BE2C (cell line): ENCODE results near the gene CACNA1I.

Source experiments
- DNase-seq: peaks from one replicate; pipeline ENCODE4 v3.0.0-alpha.2; 2020
- H3K27me3 ChIP-seq: fragments of 250-450 bp; sonication (Bioruptor Pico); 2 replicates; pipeline ENCODE4 v1.5.1; 2020; ENCODE audit warnings: mild to moderate bottlenecking
- H3K36me3 ChIP-seq: fragments of 250-450 bp; sonication (Bioruptor Pico); 2 replicates; pipeline ENCODE4 v1.5.1; 2020; ENCODE audit warnings: mild to moderate bottlenecking
- H3K4me1 ChIP-seq: fragments of 250-450 bp; sonication (Bioruptor Pico); 2 replicates; pipeline ENCODE4 v1.5.1; 2020
- H3K4me3 ChIP-seq: 2 replicates; pipeline ENCODE4 v1.5.1; 2011; ENCODE audit warnings: low read depth, low read length
- H3K9me3 ChIP-seq: fragments of 250-450 bp; sonication (Bioruptor Pico); 2 replicates; pipeline ENCODE4 v1.5.1; 2020
- CTCF ChIP-seq: IDR thresholded peaks from 2 replicates; pipeline ENCODE4 v1.5.1; 2012; ENCODE audit warnings: mild to moderate bottlenecking, low read depth, low read length

The CACNA1I gene

GRCh38 chr22:39690881-39691605, 120.5 kb downstream of the CACNA1I start:
- no peak for TF ChIP-seq CTCF

GRCh38 chr22:39693943-39694500, 123.5 kb downstream of the CACNA1I start:
- no peaks in the 10 kb centered on the region; the same call in 1 of the 2 replicates for H3K27me3 ChIP-seq
- no peak for TF ChIP-seq CTCF

More at GRCh38 chr22:39690881-39691605, 120.5 kb downstream of the CACNA1I start:
- H3K9me3 ChIP-seq, result no peaks in the 10 kb centered on the region
- peak overlapping the region; percentile 37 for H3K4me3 ChIP-seq
- no peaks in the 10 kb centered on the region for H3K36me3 ChIP-seq
- H3K27me3 ChIP-seq, result no peaks in the 10 kb centered on the region; the same call in 1 of the 2 replicates
- H3K4me1 ChIP-seq, result peaks cover 8% of the 10 kb centered on the region
- peak; percentile 53 for DNase-seq

DNA sequence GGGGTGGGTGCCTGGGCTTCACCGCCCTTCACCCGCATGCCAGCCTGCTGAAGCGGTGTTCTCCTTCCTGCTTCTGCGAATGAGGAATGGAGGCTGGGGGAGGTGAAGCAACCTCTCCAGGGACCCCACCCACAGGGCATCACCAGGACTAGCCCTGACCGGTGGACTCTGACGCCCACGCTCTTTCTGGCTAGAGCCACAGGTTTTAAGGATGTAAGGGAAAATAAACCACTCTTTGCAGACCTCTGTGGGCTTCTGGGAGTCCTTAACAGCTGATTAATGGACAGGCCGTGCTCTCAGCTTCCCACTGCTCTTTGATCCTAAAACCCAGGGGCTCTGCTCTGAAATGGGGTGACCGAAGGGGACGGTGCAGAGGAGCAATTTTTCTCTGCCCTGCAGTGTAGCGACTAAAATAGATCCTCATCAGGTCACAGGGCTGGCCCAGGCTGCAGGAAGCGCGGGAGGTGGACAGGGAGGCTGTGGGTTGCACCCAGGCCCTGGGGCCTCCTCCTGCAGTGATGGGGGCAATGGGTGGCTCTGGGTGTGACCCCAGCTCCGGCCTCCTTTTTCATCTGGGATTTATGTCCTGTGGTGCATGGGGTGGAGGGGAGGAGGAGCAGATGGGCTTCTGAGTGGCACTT, 127.4 kb downstream of the CACNA1I start:
- no peak overlapping the region for H3K4me3 ChIP-seq
- DNase-seq, result no peak
- no peaks in the 10 kb centered on the region for H3K4me1 ChIP-seq
- no peaks in the 10 kb centered on the region for H3K9me3 ChIP-seq
- no peaks in the 10 kb centered on the region for H3K27me3 ChIP-seq
- TF ChIP-seq CTCF, result no peak
- H3K36me3 ChIP-seq, result no peaks in the 10 kb centered on the region

More at GRCh38 chr22:39693943-39694500, 123.5 kb downstream of the CACNA1I start:
- DNase-seq, result no peak
- Histone ChIP-seq H3K36me3 (no peaks in the 10 kb centered on the region), H3K4me1 (peaks cover 8% of the 10 kb centered on the region), H3K4me3 (no peak overlapping the region), H3K9me3 (no peaks in the 10 kb centered on the region)

GRCh38 chr22:39699631-39700360, 129.2 kb downstream of the CACNA1I start:
- Histone ChIP-seq H3K9me3 (no peaks in the 10 kb centered on the region), H3K4me1 (no peaks in the 10 kb centered on the region), H3K36me3 (no peaks in the 10 kb centered on the region), H3K4me3 (no peak overlapping the region), H3K27me3 (no peaks in the 10 kb centered on the region)
- no peak for DNase-seq
- TF ChIP-seq CTCF, result no peak

GRCh38 chr22:39700565-39700964, 130.0 kb downstream of the CACNA1I start:
- no peak for TF ChIP-seq CTCF

More at GRCh38 chr22:39700565-39700964, 130.0 kb downstream of the CACNA1I start:
- Histone ChIP-seq H3K4me1 (no peaks in the 10 kb centered on the region), H3K4me3 (no peak overlapping the region), H3K27me3 (no peaks in the 10 kb centered on the region), H3K36me3 (no peaks in the 10 kb centered on the region), H3K9me3 (no peaks in the 10 kb centered on the region)
- DNase-seq, result no peak
